Thyroid gland (tissue), 4 donors: ENCODE measurements around the gene NEDD9. TPM values are rescaled to one million over a fixed set of nuclear protein-coding genes. Genes with fewer than 3 reads are reported as not detected.

Experiments
- DNase-seq, 2 donors: peaks; one replicate each; pipeline ENCODE4 v3.0.0-alpha.2; 2019
- H3K27ac ChIP-seq, 3 donors: fragments of 200-600 bp; sonication (generic); 1 replicate in 2 of 3; 2 replicates in 1 of 3; pipeline ENCODE4 v1.5.1; 2016 to 2019; ENCODE audit warnings: mild to moderate bottlenecking in 1 of 3, moderate library complexity in 1 of 3
- H3K27me3 ChIP-seq: fragments of 200-600 bp; sonication (generic); one replicate; pipeline ENCODE4 v1.5.1; 2019
- H3K36me3 ChIP-seq, 2 donors: fragments of 200-600 bp; sonication (generic); one replicate each; pipeline ENCODE4 v1.5.1; 2016 to 2019
- H3K4me1 ChIP-seq, 2 donors: fragments of 200-600 bp; sonication (generic); one replicate each; pipeline ENCODE4 v1.5.1; 2017 to 2019
- H3K4me3 ChIP-seq, 3 donors: fragments of 200-600 bp; sonication (generic); replicated peaks in 1 of 3; 1 replicate in 2 of 3; 2 replicates in 1 of 3; pipeline ENCODE4 v1.5.1; 2016; ENCODE audit warnings: mild to moderate bottlenecking in 1 of 3
- H3K9me3 ChIP-seq: fragments of 200-600 bp; sonication (generic); one replicate; pipeline ENCODE4 v1.5.1; 2017
- POLR2A ChIP-seq, 2 donors: fragments of 450-650 bp; IDR thresholded peaks; one replicate each; pipeline ENCODE4 v1.6.1; 2017; ENCODE audit warnings: antibody characterized with exemption in 2 of 2, mild to moderate bottlenecking in 2 of 2, moderate library complexity in 1 of 2
- WGBS, 2 donors: methylation state at CpG; one replicate each; pipeline ENCODE4 v1.1.5; 2017; 5-methylcytosine and 5-hydroxymethylcytosine counted together
- intact Hi-C: fragments of 100-400 bp; cut with DNase I; formaldehyde crosslinking; loops from one replicate; pipeline ENCODE4 v1.15.1; 2023
- small RNA-seq: library from RNA; depleted of rRNA; stranded (forward); fragments of <200 nt; gene quantifications from one replicate; pipeline ENCODE3, GENCODE V24; 2016
- total RNA-seq, 4 donors: library from RNA; depleted of rRNA; stranded (reverse); fragments of >200 nt; gene quantifications; one replicate each; pipeline ENCODE4 v1.2.3, GENCODE V29; 2016
- TF ChIP-seq, protein P1 (sequence below), 6 experiments: fragments of 200-600 bp in 3 of 6; fragments of 450-650 bp in 3 of 6; sonication (generic) in 3 of 6; IDR thresholded peaks; one replicate each; pipeline ENCODE4 v1.5.1; 2016 to 2019; ENCODE audit warnings: antibody characterized with exemption in 6 of 6, mild to moderate bottlenecking in 2 of 6, inconsistent platforms in 1 of 6, moderate library complexity in 1 of 6

Gene NEDD9
- total RNA-seq, 4 donors from 2014 or later, result 42.1 to 78.3 (median 61.7) TPM

DNA sequence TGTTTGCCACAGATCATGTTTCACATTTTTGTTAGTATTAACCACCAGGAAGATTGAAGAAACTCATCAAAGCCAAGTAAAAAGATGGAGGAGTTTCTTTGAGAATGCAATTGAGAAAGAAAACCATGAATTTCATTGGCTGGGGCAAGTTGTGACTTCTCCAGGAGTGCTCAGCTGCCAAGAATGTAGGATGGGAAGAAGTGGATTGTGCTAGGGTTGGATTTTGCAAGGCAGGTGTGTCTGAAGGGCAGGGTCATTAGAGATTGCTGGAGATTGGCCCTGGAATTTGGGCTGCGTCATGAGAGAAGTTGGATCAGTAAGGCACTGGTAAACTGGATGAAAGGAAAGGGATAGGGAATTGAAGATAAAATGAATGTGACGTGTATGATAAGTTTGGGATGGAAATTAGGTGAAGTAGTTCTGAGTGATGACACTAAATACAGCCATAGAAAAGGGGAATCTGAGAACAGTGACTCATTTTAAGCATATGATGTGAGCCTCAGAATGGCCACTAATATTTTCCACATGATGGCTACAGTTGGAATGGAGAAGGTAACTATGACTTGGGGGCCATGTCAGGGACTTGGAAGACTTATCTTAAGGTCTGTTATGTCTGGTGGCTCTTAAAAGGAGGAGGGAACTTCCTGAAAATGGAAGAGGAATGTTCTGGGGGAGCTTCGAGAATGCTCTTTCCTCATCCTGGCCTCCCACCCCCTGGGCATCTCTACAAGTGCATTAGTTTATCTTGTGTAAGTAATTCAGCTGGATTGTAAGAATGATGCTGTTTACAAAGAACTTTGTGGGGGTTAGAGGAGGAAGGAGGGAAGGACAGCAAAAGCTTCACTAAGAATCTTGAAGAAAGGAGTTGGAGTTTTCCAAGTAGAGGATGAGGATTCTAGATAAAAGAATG lies 93.2 kb downstream of the NEDD9 start:
- intact Hi-C loops, result no loop called here
- 87 to 89% methylated on average over 3 of the region's 3 CpGs for WGBS, 2 donors
- H3K9me3 ChIP-seq, result no peaks in the 10 kb centered on the region
- H3K27ac ChIP-seq, result no peak overlapping the region
- no peaks in the 10 kb centered on the region for H3K36me3 ChIP-seq
- no peaks in the 10 kb centered on the region for H3K4me1 ChIP-seq
- no peak for DNase-seq
- H3K4me3 ChIP-seq, result no peak overlapping the region
- TF ChIP-seq POLR2A (IDR thresholded peaks at IDR 0.05), result no peak
- TF ChIP-seq, protein P1, sequence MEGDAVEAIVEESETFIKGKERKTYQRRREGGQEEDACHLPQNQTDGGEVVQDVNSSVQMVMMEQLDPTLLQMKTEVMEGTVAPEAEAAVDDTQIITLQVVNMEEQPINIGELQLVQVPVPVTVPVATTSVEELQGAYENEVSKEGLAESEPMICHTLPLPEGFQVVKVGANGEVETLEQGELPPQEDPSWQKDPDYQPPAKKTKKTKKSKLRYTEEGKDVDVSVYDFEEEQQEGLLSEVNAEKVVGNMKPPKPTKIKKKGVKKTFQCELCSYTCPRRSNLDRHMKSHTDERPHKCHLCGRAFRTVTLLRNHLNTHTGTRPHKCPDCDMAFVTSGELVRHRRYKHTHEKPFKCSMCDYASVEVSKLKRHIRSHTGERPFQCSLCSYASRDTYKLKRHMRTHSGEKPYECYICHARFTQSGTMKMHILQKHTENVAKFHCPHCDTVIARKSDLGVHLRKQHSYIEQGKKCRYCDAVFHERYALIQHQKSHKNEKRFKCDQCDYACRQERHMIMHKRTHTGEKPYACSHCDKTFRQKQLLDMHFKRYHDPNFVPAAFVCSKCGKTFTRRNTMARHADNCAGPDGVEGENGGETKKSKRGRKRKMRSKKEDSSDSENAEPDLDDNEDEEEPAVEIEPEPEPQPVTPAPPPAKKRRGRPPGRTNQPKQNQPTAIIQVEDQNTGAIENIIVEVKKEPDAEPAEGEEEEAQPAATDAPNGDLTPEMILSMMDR (IDR thresholded peaks at IDR 0.05), result no peak
- no peaks in the 10 kb centered on the region for H3K27me3 ChIP-seq

DNA sequence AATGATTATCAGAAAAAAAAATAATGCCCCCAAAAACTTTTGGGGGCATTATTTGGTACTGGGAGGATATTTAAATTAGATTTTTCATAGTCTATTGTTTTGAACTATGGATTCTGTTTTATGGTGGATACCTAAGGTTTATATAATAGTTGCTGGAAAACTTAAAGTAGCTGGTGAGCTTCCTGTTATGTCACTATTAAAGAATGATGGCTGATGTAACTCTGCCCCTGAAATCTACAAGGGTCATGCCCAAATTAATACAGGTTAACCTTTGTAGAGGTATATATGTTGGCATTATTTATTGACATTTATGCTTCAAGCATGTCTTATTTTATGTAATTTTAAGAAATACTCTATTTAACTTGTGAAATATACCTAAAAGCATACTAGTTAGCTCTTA lies 95.7 kb downstream of the NEDD9 start:
- Histone ChIP-seq H3K27ac (no peak overlapping the region), H3K27me3 (no peaks in the 10 kb centered on the region), H3K4me3 (no peak overlapping the region), H3K9me3 (no peaks in the 10 kb centered on the region), H3K4me1 (no peaks in the 10 kb centered on the region), H3K36me3 (no peaks in the 10 kb centered on the region)
- TF ChIP-seq POLR2A (IDR thresholded peaks at IDR 0.05), result no peak
- TF ChIP-seq, protein P1 (IDR thresholded peaks at IDR 0.05), result no peak
- intact Hi-C loops, result no loop called here
- DNase-seq, result no peak

Small RNA genes lying within 50 kb of the gene (small RNA-seq; reads per million reads assigned to genes)
- gene AL136139.1, result not detected

Other genes with a start within 250 kb of the NEDD9 start
- 1 to 10 TPM in 1 of 4 donors, under 1 TPM in 3; 0.27 to 1.0 (median 0.72) TPM for gene ELOVL2, start 188.4 kb downstream of the NEDD9 start, total RNA-seq
- gene SMIM13, start 138.8 kb downstream of the NEDD9 start, total RNA-seq, result 1 to 10 TPM; 5.3 to 7.8 (median 7.1) TPM
- gene ERVFRD-1, start 120.9 kb downstream of the NEDD9 start, total RNA-seq, result not detected